Loucy (cell line): ENCODE results near the gene ASIC4.

Experiments used
- H2AFZ ChIP-seq: fragments of 200-600 bp; sonication (generic); 2 replicates; pipeline ENCODE4 v1.6.0; 2016; ENCODE audit warnings: antibody characterized with exemption, mild to moderate bottlenecking, low read length, moderate library complexity
- H3F3A ChIP-seq: fragments of 200-600 bp; 2 replicates; pipeline ENCODE4 v1.6.0; 2016; ENCODE audit warnings: antibody characterized with exemption, low read depth, mild to moderate bottlenecking
- H3K27me3 ChIP-seq: fragments of 200-600 bp; sonication (generic); 2 replicates; pipeline ENCODE4 v1.6.1; 2014; ENCODE audit warnings: low read length, mild to moderate bottlenecking; ENCODE audit not compliant: insufficient read depth, poor library complexity, severe bottlenecking
- H3K36me3 ChIP-seq: fragments of 200-600 bp; sonication (generic); 2 replicates; pipeline ENCODE4 v1.6.1; 2016; ENCODE audit warnings: low read length; ENCODE audit not compliant: insufficient read depth
- H3K4me1 ChIP-seq: fragments of 200-600 bp; sonication (generic); 2 replicates; pipeline ENCODE4 v1.5.1; 2014; ENCODE audit warnings: low read length, mild to moderate bottlenecking; ENCODE audit not compliant: insufficient read depth, poor library complexity, severe bottlenecking
- H3K4me2 ChIP-seq: fragments of 200-600 bp; sonication (generic); 2 replicates; pipeline ENCODE4 v1.6.0; 2014; ENCODE audit warnings: antibody characterized with exemption, low read length, low read depth, mild to moderate bottlenecking; ENCODE audit not compliant: poor library complexity, severe bottlenecking
- H3K4me3 ChIP-seq: fragments of 200-600 bp; sonication (generic); 2 replicates; pipeline ENCODE4 v1.5.1; 2014; ENCODE audit warnings: low read length, mild to moderate bottlenecking, mixed read lengths; ENCODE audit not compliant: poor library complexity, severe bottlenecking
- H3K79me2 ChIP-seq: fragments of 200-600 bp; sonication (generic); 2 replicates; pipeline ENCODE4 v1.6.1; 2014; ENCODE audit warnings: low read length; ENCODE audit not compliant: insufficient read depth
- H3K9ac ChIP-seq: fragments of 200-600 bp; sonication (generic); 2 replicates; pipeline ENCODE4 v1.6.0; 2014; ENCODE audit warnings: mild to moderate bottlenecking, low read depth, low read length, moderate library complexity; ENCODE audit not compliant: poor library complexity, severe bottlenecking
- H3K9me2 ChIP-seq: fragments of 200-600 bp; sonication (generic); replicated peaks from 2 replicates; pipeline ENCODE4 v1.6.1; 2016; ENCODE audit warnings: low read depth, low read length, mixed read lengths
- H3K9me3 ChIP-seq: fragments of 200-600 bp; sonication (generic); 2 replicates; pipeline ENCODE4 v1.6.1; 2014; ENCODE audit warnings: mild to moderate bottlenecking, antibody characterized with exemption, low read length, low read depth; ENCODE audit not compliant: insufficient read depth
- H4K20me1 ChIP-seq: fragments of 200-600 bp; sonication (generic); 2 replicates; pipeline ENCODE4 v1.6.0; 2014; ENCODE audit warnings: antibody characterized with exemption, low read length, mild to moderate bottlenecking; ENCODE audit not compliant: insufficient read depth, poor library complexity, severe bottlenecking
- EZH2phosphoT487 ChIP-seq: fragments of 200-600 bp; IDR thresholded peaks from 2 replicates; pipeline ENCODE4 v1.6.1; 2018; ENCODE audit warnings: antibody characterized with exemption, mild to moderate bottlenecking, moderate library complexity, borderline replicate concordance
- TF ChIP-seq, protein P1 (sequence below): fragments of 200-600 bp; sonication (generic); conservative IDR thresholded peaks from 2 replicates; pipeline ENCODE4 v1.5.1; 2014; ENCODE audit warnings: mild to moderate bottlenecking, antibody characterized with exemption, low read length

ASIC4 gene

DNA sequence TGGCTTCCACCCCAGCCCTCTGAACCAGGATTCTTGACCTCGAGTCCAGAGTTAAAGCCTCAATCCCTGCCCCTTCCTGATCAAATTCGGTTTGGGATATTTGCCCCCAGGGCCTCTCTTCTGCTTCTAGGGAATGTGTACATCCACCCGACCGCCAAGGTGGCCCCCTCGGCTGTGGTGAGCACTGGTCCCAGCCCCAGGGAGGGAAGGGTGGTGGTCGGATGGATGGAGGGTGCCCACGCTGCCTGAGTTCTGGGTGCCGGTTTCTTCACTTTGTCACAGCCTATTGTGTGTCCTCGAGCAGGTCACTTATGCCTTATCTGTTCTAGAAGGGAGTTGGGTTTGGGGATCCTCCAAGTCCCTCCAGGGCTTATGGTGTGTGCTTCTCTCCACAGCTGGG lies 8.7 kb upstream of the ASIC4 start:
- no peaks in the 10 kb centered on the region for H3K9me2 ChIP-seq
- H3K4me3 ChIP-seq, result no peak overlapping the region
- no peaks in the 10 kb centered on the region for H3K4me1 ChIP-seq
- no peaks in the 10 kb centered on the region for H3K27me3 ChIP-seq
- H2AFZ ChIP-seq, result no peak overlapping the region
- no peaks in the 10 kb centered on the region for H3K36me3 ChIP-seq
- no peaks in the 10 kb centered on the region for H4K20me1 ChIP-seq
- no peaks in the 10 kb centered on the region for H3F3A ChIP-seq
- no peaks in the 10 kb centered on the region for H3K79me2 ChIP-seq
- no peak overlapping the region for H3K4me2 ChIP-seq
- H3K9me3 ChIP-seq, result no peaks in the 10 kb centered on the region
- no peak overlapping the region for H3K9ac ChIP-seq
- no peak for TF ChIP-seq EZH2phosphoT487
- TF ChIP-seq, protein P1, sequence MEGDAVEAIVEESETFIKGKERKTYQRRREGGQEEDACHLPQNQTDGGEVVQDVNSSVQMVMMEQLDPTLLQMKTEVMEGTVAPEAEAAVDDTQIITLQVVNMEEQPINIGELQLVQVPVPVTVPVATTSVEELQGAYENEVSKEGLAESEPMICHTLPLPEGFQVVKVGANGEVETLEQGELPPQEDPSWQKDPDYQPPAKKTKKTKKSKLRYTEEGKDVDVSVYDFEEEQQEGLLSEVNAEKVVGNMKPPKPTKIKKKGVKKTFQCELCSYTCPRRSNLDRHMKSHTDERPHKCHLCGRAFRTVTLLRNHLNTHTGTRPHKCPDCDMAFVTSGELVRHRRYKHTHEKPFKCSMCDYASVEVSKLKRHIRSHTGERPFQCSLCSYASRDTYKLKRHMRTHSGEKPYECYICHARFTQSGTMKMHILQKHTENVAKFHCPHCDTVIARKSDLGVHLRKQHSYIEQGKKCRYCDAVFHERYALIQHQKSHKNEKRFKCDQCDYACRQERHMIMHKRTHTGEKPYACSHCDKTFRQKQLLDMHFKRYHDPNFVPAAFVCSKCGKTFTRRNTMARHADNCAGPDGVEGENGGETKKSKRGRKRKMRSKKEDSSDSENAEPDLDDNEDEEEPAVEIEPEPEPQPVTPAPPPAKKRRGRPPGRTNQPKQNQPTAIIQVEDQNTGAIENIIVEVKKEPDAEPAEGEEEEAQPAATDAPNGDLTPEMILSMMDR, result no peak

DNA sequence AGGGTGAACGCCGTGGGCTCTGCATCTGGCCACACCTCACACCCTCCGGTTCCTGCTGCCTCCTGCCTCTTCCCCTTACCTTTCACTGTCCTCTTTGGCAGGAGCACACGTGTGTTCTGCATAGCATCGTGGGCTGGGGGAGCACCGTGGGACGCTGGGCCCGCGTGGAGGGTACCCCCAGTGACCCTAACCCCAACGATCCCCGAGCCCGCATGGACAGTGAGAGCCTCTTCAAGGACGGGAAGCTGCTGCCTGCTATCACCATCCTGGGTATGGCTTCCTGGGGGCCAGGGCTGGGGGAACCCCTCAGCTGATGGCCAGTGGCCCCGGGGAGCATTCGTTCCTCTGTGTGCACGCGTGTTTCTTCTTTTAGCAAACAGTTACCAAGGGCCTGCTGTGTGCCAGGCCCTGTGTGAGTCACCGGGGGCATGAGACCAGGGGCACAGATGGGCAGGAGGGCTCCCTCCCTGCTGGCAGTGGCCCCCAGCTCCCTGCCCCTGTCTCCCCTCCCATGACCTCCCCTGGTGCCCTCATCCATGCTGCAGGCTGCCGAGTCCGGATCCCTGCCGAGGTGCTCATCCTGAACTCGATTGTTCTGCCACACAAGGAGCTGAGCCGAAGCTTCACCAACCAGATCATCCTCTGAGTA lies 8.0 kb upstream of the ASIC4 start:
- Histone ChIP-seq H3K9ac (no peak overlapping the region), H3K4me3 (no peak overlapping the region)

DNA sequence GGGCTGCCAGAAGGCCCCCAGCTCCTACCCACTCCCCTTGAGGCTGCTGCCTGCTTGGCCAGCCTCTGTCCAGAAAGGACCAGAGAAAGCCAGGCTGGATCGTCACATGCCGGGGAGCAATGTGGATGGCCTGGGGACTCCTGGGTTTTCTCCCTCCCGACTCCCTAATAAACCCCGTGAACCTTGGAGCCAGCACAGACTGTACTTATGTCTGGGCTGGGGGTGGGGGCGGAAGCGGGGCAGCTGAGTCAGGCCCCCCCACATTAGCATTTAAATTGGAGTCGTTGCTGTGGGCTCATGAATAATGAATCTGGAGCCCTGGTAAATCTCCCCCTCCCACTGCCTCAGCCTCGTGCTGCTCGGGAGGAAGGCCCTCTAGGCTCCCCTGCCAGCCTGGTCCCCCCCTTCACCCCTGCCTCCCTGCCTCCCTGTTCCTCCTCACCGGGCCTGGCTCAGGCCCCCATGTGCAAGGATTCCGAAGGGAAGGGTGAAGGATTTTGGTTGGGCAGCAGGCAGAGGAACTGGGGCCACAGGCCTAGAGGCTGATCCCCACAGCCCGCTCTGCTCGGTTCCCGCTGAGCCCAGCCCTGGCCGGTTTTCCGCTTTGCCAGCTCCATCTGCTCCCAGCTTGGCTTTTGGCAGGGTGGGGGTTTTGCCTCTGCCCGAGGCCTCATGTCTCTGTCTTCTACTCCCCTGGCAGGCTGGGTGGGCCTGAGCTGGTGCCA lies 7.3 kb upstream of the ASIC4 start:
- H3K4me3 ChIP-seq, result no peak overlapping the region
- no peak for TF ChIP-seq EZH2phosphoT487
- TF ChIP-seq, protein P1, result no peak
- no peaks in the 10 kb centered on the region for H3K36me3 ChIP-seq
- no peak overlapping the region for H3K9ac ChIP-seq
- no peaks in the 10 kb centered on the region for H3F3A ChIP-seq
- H3K4me2 ChIP-seq, result no peak overlapping the region
- no peaks in the 10 kb centered on the region for H3K9me3 ChIP-seq
- H2AFZ ChIP-seq, result no peak overlapping the region
- H3K27me3 ChIP-seq, result no peaks in the 10 kb centered on the region
- no peaks in the 10 kb centered on the region for H4K20me1 ChIP-seq
- H3K9me2 ChIP-seq, result no peaks in the 10 kb centered on the region
- H3K4me1 ChIP-seq, result no peaks in the 10 kb centered on the region
- no peaks in the 10 kb centered on the region for H3K79me2 ChIP-seq

More for the DNA sequence above, 8.0 kb upstream of the ASIC4 start:
- no peaks in the 10 kb centered on the region for H3K79me2 ChIP-seq
- H3K4me1 ChIP-seq, result no peaks in the 10 kb centered on the region
- H3K27me3 ChIP-seq, result no peaks in the 10 kb centered on the region
- H4K20me1 ChIP-seq, result no peaks in the 10 kb centered on the region
- H3K9me3 ChIP-seq, result no peaks in the 10 kb centered on the region
- no peak overlapping the region for H2AFZ ChIP-seq
- H3K9me2 ChIP-seq, result no peaks in the 10 kb centered on the region
- TF ChIP-seq, protein P1, result no peak
- TF ChIP-seq EZH2phosphoT487, result no peak
- no peaks in the 10 kb centered on the region for H3K36me3 ChIP-seq
- H3F3A ChIP-seq, result no peaks in the 10 kb centered on the region
- no peak overlapping the region for H3K4me2 ChIP-seq
